ENCODE results near the gene EHD1. TPM values are rescaled to one million over a fixed set of nuclear protein-coding genes. Genes with fewer than 3 reads are reported as not detected.

The EHD1 gene
- total RNA-seq, 2 donors from 2014 or later, result 18.7 to 45.2 TPM

GRCh38 chr11:64864473-64865285, 13.7 kb downstream of the EHD1 start:
- intact Hi-C loops (cut with DNase I), result no loop called here
- DNase-seq (peak in 2 of 4 donors; percentile 48 to 56), ATAC-seq (peak; percentile 43)
- TF ChIP-seq POLR2A (IDR thresholded peaks at IDR 0.05) (no peak), CTCF (IDR thresholded peaks at IDR 0.05) (no peak)
- H3K4me3 ChIP-seq, result no peak overlapping the region
- H3K27ac ChIP-seq, result peak overlapping the region; percentile 2 to 56 (median 28)
- no peaks in the 10 kb centered on the region for H3K9me3 ChIP-seq
- no peaks in the 10 kb centered on the region for H3K27me3 ChIP-seq
- WGBS, 2 donors, result 73 to 83% methylated on average over 10 to 18 of the region's 18 CpGs
- H3K36me3 ChIP-seq (replicated peaks in 1 of 2; ENCODE audit: insufficient read depth in 1 of 2, low read depth in 2 of 2), result no peaks in the 10 kb centered on the region
- peaks cover 23% of the 10 kb centered on the region for H3K4me1 ChIP-seq

GRCh38 chr11:64864135-64864472, 14.3 kb downstream of the EHD1 start:
- H3K4me3 ChIP-seq, result no peak overlapping the region
- no peak for ATAC-seq

GRCh38 chr11:64863391-64864060, 14.9 kb downstream of the EHD1 start:
- H3K9me3 ChIP-seq, result no peaks in the 10 kb centered on the region
- peak overlapping the region in 3 of 4 donors; percentile 26 to 56 (median 30) for H3K27ac ChIP-seq
- no peak overlapping the region for H3K4me3 ChIP-seq
- 77 to 94% methylated on average over 14 to 22 of the region's 23 CpGs for WGBS, 2 donors
- H3K27me3 ChIP-seq, result no peaks in the 10 kb centered on the region
- intact Hi-C loops (cut with DNase I), result no loop called here
- peaks cover 23% of the 10 kb centered on the region for H3K4me1 ChIP-seq
- ATAC-seq (no peak), DNase-seq (no peak)
- no peaks in the 10 kb centered on the region for H3K36me3 ChIP-seq (replicated peaks in 1 of 2; ENCODE audit: insufficient read depth in 1 of 2, low read depth in 2 of 2)
- TF ChIP-seq CTCF (IDR thresholded peaks at IDR 0.05) (no peak), POLR2A (IDR thresholded peaks at IDR 0.05) (no peak)

More at GRCh38 chr11:64864135-64864472, 14.3 kb downstream of the EHD1 start:
- Histone ChIP-seq H3K27me3 (no peaks in the 10 kb centered on the region), H3K36me3 (replicated peaks in 1 of 2; ENCODE audit: insufficient read depth in 1 of 2, low read depth in 2 of 2) (no peaks in the 10 kb centered on the region), H3K4me1 (peaks cover 23% of the 10 kb centered on the region), H3K9me3 (no peaks in the 10 kb centered on the region), H3K27ac (peak overlapping the region; percentile 2 to 56 (median 28))
- peak in 2 of 4 donors; percentile 74 to 84 for DNase-seq
- TF ChIP-seq CTCF (IDR thresholded peaks at IDR 0.05) (no peak), POLR2A (IDR thresholded peaks at IDR 0.05) (no peak)
- intact Hi-C loops (cut with DNase I), result no loop called here
- WGBS, 2 donors, result 33 to 36% methylated on average over 3 to 8 of the region's 9 CpGs

- TF ChIP-seq POLR2A (IDR thresholded peaks at IDR 0.05), result no peak
- no peak for TF ChIP-seq CTCF (IDR thresholded peaks at IDR 0.05)
- H3K4me3 ChIP-seq, result no peak overlapping the region
Measured at GRCh38 chr11:64862987-64863390, 15.4 kb downstream of the EHD1 start.

More at GRCh38 chr11:64862987-64863390, 15.4 kb downstream of the EHD1 start:
- intact Hi-C loops (cut with DNase I), result no loop called here
- Histone ChIP-seq H3K9me3 (no peaks in the 10 kb centered on the region), H3K4me1 (peaks cover 23% of the 10 kb centered on the region), H3K27ac (peak overlapping the region in 1 of 4 donors; percentile 33), H3K27me3 (no peaks in the 10 kb centered on the region), H3K36me3 (replicated peaks in 1 of 2; ENCODE audit: insufficient read depth in 1 of 2, low read depth in 2 of 2) (no peaks in the 10 kb centered on the region)
- ATAC-seq, result no peak
- no peak for DNase-seq
- WGBS, 2 donors, result 79 to 83% methylated on average over 6 to 9 of the region's 9 CpGs

Data from body of pancreas (tissue), 4 donors.